ENCODE measurements around the gene FRAT1.

DNA sequence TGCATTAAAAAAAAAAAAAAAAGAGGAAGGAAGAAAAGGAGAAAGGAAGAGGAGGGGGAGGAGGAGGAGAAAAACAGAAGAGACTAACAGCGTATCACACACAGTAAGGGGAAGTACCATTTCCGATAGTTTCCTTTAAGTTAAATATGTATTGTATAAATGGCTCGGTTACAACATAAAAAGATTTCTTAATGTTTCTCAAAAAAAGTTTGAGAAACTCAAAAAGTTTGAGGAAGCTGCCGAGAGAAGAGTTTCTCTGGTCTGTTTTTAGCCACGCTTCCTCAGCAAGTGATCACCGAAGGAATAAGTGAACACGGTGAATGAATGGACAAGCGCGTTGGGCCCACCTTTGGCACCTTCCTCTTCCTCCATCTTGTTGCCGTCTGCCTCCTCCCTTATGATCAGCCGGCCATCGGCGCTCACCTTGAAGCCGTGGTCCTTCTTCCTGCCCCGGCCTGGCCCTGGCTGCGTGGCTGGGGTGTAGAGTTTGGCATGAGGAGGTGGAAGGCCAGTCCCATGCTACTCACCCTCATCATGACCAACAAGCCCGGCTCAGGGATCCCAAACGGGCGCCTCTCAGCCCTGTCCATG is 46.8 kb downstream of the FRAT1 start:
- TF ChIP-seq POLR2A (IDR thresholded peaks at IDR 0.05): no peak
- no peak for TF ChIP-seq CTCF (IDR thresholded peaks at IDR 0.05)
